ENCODE data around the gene DOCK2. TPM values are rescaled to one million over a fixed set of nuclear protein-coding genes. Genes with fewer than 3 reads are reported as not detected.

Gene DOCK2
- total and polyA plus RNA-seq, 2 of the 8 experiments (the other 6 are each of a cell fraction or from before 2014, with no cell fraction given), result 3.9 to 5.7 TPM

GRCh38 chr5:169778622-169779596, 141.8 kb downstream of the DOCK2 start (continued):
- TF ChIP-seq EGR1 (IDR thresholded peaks at IDR 0.05; ENCODE audit: borderline replicate concordance, low read depth, low read length) (no peak), NRF1 (IDR thresholded peaks at IDR 0.05; ENCODE audit: low read depth, low read length) (no peak), CBX8 (IDR thresholded peaks at IDR 0.05; ENCODE audit: borderline replicate concordance, low read depth, low read length) (no peak), SIN3A (conservative IDR thresholded peaks at IDR 0.05 in 1 of 2, IDR thresholded peaks at IDR 0.05 in 1 of 2; ENCODE audit: low read depth in 1 of 2, low read length in 2 of 2) (no peak)
